ENCODE measurements around the gene NEDD8. TPM values are rescaled to one million over a fixed set of nuclear protein-coding genes. Genes with fewer than 3 reads are reported as not detected.

NEDD8 gene
- total RNA-seq, 1 experiment from 2014 or later: 214 TPM

DNA sequence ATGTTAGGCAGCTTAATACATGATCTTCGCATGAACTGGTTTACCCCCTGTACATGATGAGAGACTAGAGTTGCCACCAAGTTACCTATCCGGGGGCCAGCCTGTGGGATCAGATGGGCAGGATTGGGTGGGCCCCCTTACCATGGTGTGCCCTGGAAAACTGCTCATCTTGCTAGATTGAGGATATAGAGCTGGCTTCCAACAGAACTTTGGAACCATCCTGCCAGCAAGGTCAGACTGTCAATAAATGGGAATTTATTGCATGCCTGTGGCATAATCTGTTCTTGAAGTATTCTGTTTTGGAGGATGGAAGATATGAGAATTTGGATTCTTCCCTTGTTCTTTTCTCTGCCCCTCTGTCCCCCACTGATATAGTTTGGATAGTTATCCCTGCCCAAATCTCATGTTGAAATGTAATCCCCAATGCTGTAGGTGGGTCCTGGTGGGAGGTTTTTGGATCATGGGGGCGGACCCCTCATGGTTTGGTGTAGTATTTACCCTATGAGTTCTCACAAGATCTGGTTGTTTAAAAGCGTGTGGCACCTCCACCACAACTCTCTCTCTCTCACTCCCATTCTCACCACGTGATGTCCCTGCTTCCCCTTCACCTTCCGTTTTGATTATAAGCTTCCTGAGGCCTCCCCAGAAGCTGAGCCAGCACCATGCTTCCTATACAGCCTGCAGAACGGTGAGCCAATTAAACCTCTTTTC lies 33.2 kb downstream of the NEDD8 start:
- Histone ChIP-seq H4K5ac (ENCODE audit: insufficient read length, low read depth, low read length) (no peak overlapping the region), H3K23me2 (ENCODE audit: insufficient read length, low read depth, low read length, poor library complexity, severe bottlenecking) (peaks cover 8% of the 10 kb centered on the region), H2BK120ac (ENCODE audit: low read depth, low read length, poor library complexity, severe bottlenecking) (no peak overlapping the region), H3K4ac (ENCODE audit: low read depth, low read length) (no peak overlapping the region), H2BK5ac (ENCODE audit: insufficient read length, low read length) (no peak overlapping the region), H3T11ph (ENCODE audit: low read length) (no peak overlapping the region), H3K14ac (ENCODE audit: insufficient read depth, low read length) (no peak overlapping the region), H2AK5ac (ENCODE audit: insufficient read length, low read length) (no peak overlapping the region), H4K20me1 (ENCODE audit: control insufficient read depth, insufficient read depth, insufficient read length) (no peaks in the 10 kb centered on the region), H4K8ac (replicated peaks; ENCODE audit: insufficient read length, low read depth, low read length) (no peak overlapping the region), H3K27me3 (ENCODE audit: insufficient read depth, low read length) (no peaks in the 10 kb centered on the region), H3K18ac (ENCODE audit: insufficient read length, low read depth, low read length) (no peak overlapping the region), H2BK12ac (ENCODE audit: insufficient read length, low read depth, low read length) (no peak overlapping the region), H2BK20ac (ENCODE audit: low read depth, low read length, poor library complexity, severe bottlenecking) (no peak overlapping the region), H3K23ac (ENCODE audit: insufficient read length, low read depth, low read length) (no peak overlapping the region), H3K79me2 (ENCODE audit: insufficient read depth, low read length) (no peaks in the 10 kb centered on the region), H3K9me3 (ENCODE audit: control insufficient read depth, low read depth, low read length) (peaks cover 5% of the 10 kb centered on the region), H3K4me1 (ENCODE audit: insufficient read depth, low read length) (peaks cover 5% of the 10 kb centered on the region; the same call in 1 of the 2 replicates), H4K91ac (ENCODE audit: insufficient read length, low read depth, low read length) (no peak overlapping the region), H3K4me2 (ENCODE audit: insufficient read depth, insufficient read length, low read length) (no peak overlapping the region), H3K56ac (ENCODE audit: insufficient read length, low read depth, low read length) (no peak overlapping the region), H3K9ac (ENCODE audit: extremely low read depth, insufficient read length, low read length) (no peak overlapping the region), H3K79me1 (ENCODE audit: insufficient read depth, low read depth, low read length, poor library complexity, severe bottlenecking) (no peaks in the 10 kb centered on the region), H2AFZ (ENCODE audit: low read length) (no peak overlapping the region), H3K27ac (ENCODE audit: insufficient read length, low read depth, low read length) (no peak overlapping the region), H2BK15ac (ENCODE audit: low read depth, low read length) (no peak overlapping the region)
- Mint-ChIP-seq H3K4me3 (0 out of 5 replicates have a peak overlapping the region, but pooled peaks of 1 of the 2 experiments have one; percentile 15), H3K27ac (peak overlapping the region in 2 of 3 experiments; percentile 81 to 92; a peak in 4 of 7 replicates), H3K9me3 (peaks cover 8 to 15% of the 10 kb centered on the region in 2 experiments), H3K27me3 (ENCODE audit: low read depth) (no peaks in the 10 kb centered on the region), H3K36me3 (ENCODE audit: insufficient read depth in 1 of 3, low read depth in 3 of 3) (peaks cover 31 to 55% (median 53%) of the 10 kb centered on the region in 3 experiments), H3K4me1 (peaks cover 42 to 51% of the 10 kb centered on the region in 2 experiments)
- TF ChIP-seq, protein P1, sequence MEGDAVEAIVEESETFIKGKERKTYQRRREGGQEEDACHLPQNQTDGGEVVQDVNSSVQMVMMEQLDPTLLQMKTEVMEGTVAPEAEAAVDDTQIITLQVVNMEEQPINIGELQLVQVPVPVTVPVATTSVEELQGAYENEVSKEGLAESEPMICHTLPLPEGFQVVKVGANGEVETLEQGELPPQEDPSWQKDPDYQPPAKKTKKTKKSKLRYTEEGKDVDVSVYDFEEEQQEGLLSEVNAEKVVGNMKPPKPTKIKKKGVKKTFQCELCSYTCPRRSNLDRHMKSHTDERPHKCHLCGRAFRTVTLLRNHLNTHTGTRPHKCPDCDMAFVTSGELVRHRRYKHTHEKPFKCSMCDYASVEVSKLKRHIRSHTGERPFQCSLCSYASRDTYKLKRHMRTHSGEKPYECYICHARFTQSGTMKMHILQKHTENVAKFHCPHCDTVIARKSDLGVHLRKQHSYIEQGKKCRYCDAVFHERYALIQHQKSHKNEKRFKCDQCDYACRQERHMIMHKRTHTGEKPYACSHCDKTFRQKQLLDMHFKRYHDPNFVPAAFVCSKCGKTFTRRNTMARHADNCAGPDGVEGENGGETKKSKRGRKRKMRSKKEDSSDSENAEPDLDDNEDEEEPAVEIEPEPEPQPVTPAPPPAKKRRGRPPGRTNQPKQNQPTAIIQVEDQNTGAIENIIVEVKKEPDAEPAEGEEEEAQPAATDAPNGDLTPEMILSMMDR (conservative IDR thresholded peaks at IDR 0.05): no peak
- no CpG with 5 or more reads among the region's 7 CpGs for WGBS (ENCODE audit: extremely low coverage, insufficient read length, low lambda C conversion rate)
- no peak for DNase-seq
